DND-41 (cell line): ENCODE data around the gene SLC12A5.

Experiments used
- ATAC-seq: fragments of 200-7000 bp; cut with Tn5 transposase; 3 replicates; pipeline ENCODE4 v1.9.1; 2021; ENCODE audit warnings: low read depth; ENCODE audit not compliant: insufficient read depth
- DNase-seq: peaks from one replicate; pipeline ENCODE4 v3.0.0-alpha.2; 2020
- H2AFZ ChIP-seq: 2 replicates; pipeline ENCODE4 v1.6.0; 2012; ENCODE audit warnings: low read depth, low read length
- H3K27ac ChIP-seq: 2 replicates; pipeline ENCODE4 v1.5.1; 2012; ENCODE audit warnings: low read length, inconsistent platforms
- H3K27me3 ChIP-seq: fragments of 200-600 bp; sonication (generic); 2 replicates; pipeline ENCODE4 v1.6.0; 2012; ENCODE audit warnings: low read length, mild to moderate bottlenecking, inconsistent platforms; ENCODE audit not compliant: insufficient read depth, poor library complexity
- H3K36me3 ChIP-seq: 2 replicates; pipeline ENCODE4 v1.5.1; 2012; ENCODE audit warnings: low read length, inconsistent platforms; ENCODE audit not compliant: insufficient read depth
- H3K4me1 ChIP-seq: 2 replicates; pipeline ENCODE4 v1.5.1; 2012; ENCODE audit warnings: mild to moderate bottlenecking, low read length; ENCODE audit not compliant: insufficient read depth
- H3K4me2 ChIP-seq: 2 replicates; pipeline ENCODE4 v1.6.0; 2012; ENCODE audit warnings: mild to moderate bottlenecking, moderate library complexity, low read length, inconsistent platforms; ENCODE audit not compliant: insufficient read depth
- H3K4me3 ChIP-seq, 2 experiments: fragments of 200-600 bp in 1 of 2; shearing (Covaris generic) in 1 of 2; 2 replicates each; pipeline ENCODE4 v1.5.1; 2012 to 2016; ENCODE audit warnings: inconsistent platforms in 2 of 2, low read length in 2 of 2, mild to moderate bottlenecking in 2 of 2, low read depth in 1 of 2, moderate library complexity in 1 of 2
- H3K79me2 ChIP-seq: 2 replicates; pipeline ENCODE4 v1.6.0; 2012; ENCODE audit warnings: low read length, inconsistent platforms; ENCODE audit not compliant: insufficient read depth
- H3K9ac ChIP-seq: 2 replicates; pipeline ENCODE4 v1.6.0; 2012; ENCODE audit warnings: low read depth, mild to moderate bottlenecking, inconsistent platforms, low read length, moderate library complexity
- H3K9me3 ChIP-seq: 2 replicates; pipeline ENCODE4 v1.5.1; 2012; ENCODE audit warnings: low read length, moderate library complexity, mild to moderate bottlenecking, inconsistent platforms; ENCODE audit not compliant: insufficient read depth, severe bottlenecking
- H4K20me1 ChIP-seq: 2 replicates; pipeline ENCODE4 v1.6.0; 2012; ENCODE audit warnings: low read length; ENCODE audit not compliant: insufficient read depth
- CTCF ChIP-seq: IDR thresholded peaks from 2 replicates; pipeline ENCODE4 v1.5.1; 2012; ENCODE audit warnings: borderline replicate concordance, low read length, moderate library complexity, mild to moderate bottlenecking; ENCODE audit not compliant: poor library complexity, severe bottlenecking; ENCODE audit errors: extremely low read depth
- EZH2 ChIP-seq: IDR thresholded peaks from 3 replicates; pipeline ENCODE4 v1.6.1; 2012; ENCODE audit warnings: borderline replicate concordance, low read depth, mild to moderate bottlenecking, moderate library complexity, low read length, inconsistent platforms; ENCODE audit not compliant: severe bottlenecking

Gene SLC12A5

DNA sequence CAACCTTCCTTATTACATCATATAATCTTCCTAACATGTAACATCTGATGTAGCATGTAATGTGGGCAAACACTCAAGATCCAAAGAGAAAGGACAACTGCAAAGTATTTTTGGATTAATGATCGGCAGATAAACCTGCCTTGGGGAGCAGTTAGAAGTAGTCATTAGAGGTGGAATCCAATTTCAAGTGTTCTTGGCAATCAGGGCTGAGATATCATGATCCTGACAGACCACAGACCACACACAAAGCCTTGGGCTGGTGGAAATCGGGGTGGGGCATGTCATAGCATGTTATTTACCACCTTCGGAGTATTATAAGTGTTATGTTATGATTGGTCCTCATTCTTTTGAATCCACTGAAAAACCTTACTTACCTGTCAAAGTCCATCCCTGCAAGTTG lies 44.4 kb downstream of the SLC12A5 start:
- DNase-seq: no peak
- no peak for ATAC-seq
- no peak overlapping the region for H3K9ac ChIP-seq
- H3K4me1 ChIP-seq: no peaks in the 10 kb centered on the region
- no peak overlapping the region for H2AFZ ChIP-seq
- no peak for TF ChIP-seq CTCF
- no peak for TF ChIP-seq EZH2
- peaks cover 82% of the 10 kb centered on the region for H4K20me1 ChIP-seq
- H3K4me2 ChIP-seq: no peak overlapping the region
- no peak overlapping the region for H3K4me3 ChIP-seq
- peaks cover 72% of the 10 kb centered on the region for H3K36me3 ChIP-seq
- no peaks in the 10 kb centered on the region for H3K9me3 ChIP-seq
- H3K27ac ChIP-seq: no peak overlapping the region
- H3K27me3 ChIP-seq: no peaks in the 10 kb centered on the region
- peaks cover 70% of the 10 kb centered on the region for H3K79me2 ChIP-seq

DNA sequence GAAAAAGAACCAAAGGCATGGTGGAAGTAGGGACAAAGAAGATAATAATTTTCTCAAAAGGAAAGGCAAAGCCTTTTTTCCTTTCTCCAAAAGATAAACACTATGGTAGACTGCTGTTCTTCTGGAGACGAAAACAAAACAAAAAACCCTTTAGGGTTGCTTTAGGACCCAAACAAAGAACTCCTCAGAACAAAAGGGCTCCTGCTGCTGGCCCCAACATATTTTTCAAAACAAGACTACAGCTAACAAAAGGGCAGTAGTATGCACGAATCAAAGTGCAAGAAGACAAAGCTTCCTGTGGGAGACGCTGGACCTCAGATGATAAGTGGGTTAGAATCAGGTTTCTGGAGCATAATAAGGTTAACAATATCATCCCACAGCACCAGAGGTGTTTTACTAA lies 45.0 kb downstream of the SLC12A5 start:
- H3K36me3 ChIP-seq: peaks cover 73% of the 10 kb centered on the region

DNA sequence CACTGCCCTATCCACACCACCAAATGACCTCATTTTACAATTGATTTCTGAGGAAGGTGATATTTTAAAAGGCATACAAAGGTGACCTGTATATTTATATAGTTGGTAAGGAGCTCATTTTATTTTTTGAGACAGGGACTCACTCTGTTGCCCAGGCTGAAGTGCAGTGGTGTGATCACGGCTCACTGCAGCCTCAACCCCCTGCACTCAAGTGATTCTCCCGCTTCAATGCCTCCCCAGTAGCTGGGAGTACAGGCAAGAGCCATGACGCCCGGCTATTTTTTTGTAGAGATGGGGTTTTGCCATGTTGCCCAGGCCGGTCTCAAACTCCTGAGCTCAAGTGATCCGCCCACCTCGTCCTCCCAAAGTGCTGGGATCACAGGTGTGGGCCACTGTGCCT lies 47.8 kb downstream of the SLC12A5 start:
- Histone ChIP-seq H3K4me2 (no peak overlapping the region), H2AFZ (no peak overlapping the region), H3K9ac (no peak overlapping the region), H3K27ac (no peak overlapping the region), H3K4me1 (no peaks in the 10 kb centered on the region), H3K4me3 (no peak overlapping the region), H3K27me3 (no peaks in the 10 kb centered on the region), H4K20me1 (peaks cover 88% of the 10 kb centered on the region), H3K79me2 (peaks cover 95% of the 10 kb centered on the region), H3K9me3 (no peaks in the 10 kb centered on the region), H3K36me3 (peaks cover 60% of the 10 kb centered on the region)
- ATAC-seq (no peak), DNase-seq (no peak)
- no peak for TF ChIP-seq EZH2
- no peak for TF ChIP-seq CTCF

More for the DNA sequence above, 45.0 kb downstream of the SLC12A5 start:
- Histone ChIP-seq H3K27me3 (no peaks in the 10 kb centered on the region), H3K79me2 (peaks cover 76% of the 10 kb centered on the region), H3K4me1 (no peaks in the 10 kb centered on the region), H3K4me3 (no peak overlapping the region), H4K20me1 (peaks cover 88% of the 10 kb centered on the region), H3K4me2 (no peak overlapping the region), H3K9me3 (no peaks in the 10 kb centered on the region), H3K27ac (no peak overlapping the region), H3K9ac (no peak overlapping the region), H2AFZ (no peak overlapping the region)
- no peak for DNase-seq
- ATAC-seq: no peak
- TF ChIP-seq EZH2 (no peak), CTCF (no peak)
